ENCODE measurements around the gene UBXN4.
A peak's percentile ranks its signal among the peaks of the same experiment; 100 is the strongest.

The UBXN4 gene

GRCh38 chr2:135762530-135762929 lies 20.9 kb downstream of the UBXN4 start:
- H3K4me3 ChIP-seq (ENCODE audit: low read length) = no peak overlapping the region
- no peak for DNase-seq (ENCODE audit: low read depth)
- no peak for TF ChIP-seq CTCF (conservative IDR thresholded peaks at IDR 0.05; ENCODE audit: low read length)

GRCh38 chr2:135768863-135769262 lies 27.2 kb downstream of the UBXN4 start:
- DNase-seq (ENCODE audit: low read depth) = no peak
- TF ChIP-seq CTCF (conservative IDR thresholded peaks at IDR 0.05; ENCODE audit: low read length) = no peak
- H3K4me3 ChIP-seq (ENCODE audit: low read length) = no peak overlapping the region

- DNase-seq (ENCODE audit: low read depth) = no peak
- H3K4me3 ChIP-seq (ENCODE audit: low read length) = no peak overlapping the region
- TF ChIP-seq CTCF (conservative IDR thresholded peaks at IDR 0.05; ENCODE audit: low read length) = no peak
Measured at GRCh38 chr2:135773319-135773718, 31.7 kb downstream of the UBXN4 start.

- no peak for DNase-seq (ENCODE audit: low read depth)
- no peak for TF ChIP-seq CTCF (conservative IDR thresholded peaks at IDR 0.05; ENCODE audit: low read length)
- no peak overlapping the region for H3K4me3 ChIP-seq (ENCODE audit: low read length)
Measured at GRCh38 chr2:135773917-135774316, 32.3 kb downstream of the UBXN4 start.

- no peak for TF ChIP-seq CTCF (conservative IDR thresholded peaks at IDR 0.05; ENCODE audit: low read length)
- no peak overlapping the region for H3K4me3 ChIP-seq (ENCODE audit: low read length)
- peak; percentile 26 for DNase-seq (ENCODE audit: low read depth)
Measured at GRCh38 chr2:135775420-135775819, 33.8 kb downstream of the UBXN4 start.

- no peak overlapping the region for H3K4me3 ChIP-seq (ENCODE audit: low read length)
- no peak for DNase-seq (ENCODE audit: low read depth)
- no peak for TF ChIP-seq CTCF (conservative IDR thresholded peaks at IDR 0.05; ENCODE audit: low read length)
Measured at GRCh38 chr2:135776367-135776766, 34.7 kb downstream of the UBXN4 start.

GRCh38 chr2:135782231-135782630 lies 40.6 kb downstream of the UBXN4 start:
- TF ChIP-seq CTCF (conservative IDR thresholded peaks at IDR 0.05; ENCODE audit: low read length) = no peak
- DNase-seq (ENCODE audit: low read depth) = no peak

More at GRCh38 chr2:135782231-135782630, 40.6 kb downstream of the UBXN4 start:
- no peak overlapping the region for H3K4me3 ChIP-seq (ENCODE audit: low read length)

All from AG10803 (cell line).